HG03108 (cell line): ENCODE data around the gene CALN1.
"Not testable (repeated sequence)": the region's sequence is repeated elsewhere in the genome, so short reads cannot be mapped to it uniquely, and the experiment has no call there.

Source experiments
- ATAC-seq: cut with Tn5 transposase; IDR thresholded peaks from one replicate; pipeline ENCODE4 v1.9.1; 2021; ENCODE audit warnings: moderate library complexity; ENCODE audit not compliant: unreplicated experiment

The CALN1 gene

DNA sequence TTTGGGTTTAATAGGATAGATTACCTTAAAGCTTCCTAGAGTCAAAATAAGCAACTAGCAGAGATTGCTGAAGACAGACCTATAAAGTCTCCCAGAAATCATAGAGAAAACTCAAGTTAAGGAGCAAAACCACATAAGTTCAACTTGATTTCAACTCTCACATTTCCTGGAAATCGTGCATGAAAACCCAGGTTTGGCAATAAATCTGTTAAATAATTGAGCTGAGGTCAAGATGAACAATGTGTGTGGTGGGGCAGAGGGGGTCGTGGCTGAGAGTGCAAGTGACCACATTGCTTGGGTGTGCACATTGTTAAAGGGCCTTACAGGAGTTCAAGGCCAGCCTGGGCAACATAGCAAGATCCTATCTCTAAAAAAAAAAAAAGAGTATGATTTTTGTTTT, 643.7 kb downstream of the CALN1 start:
- ATAC-seq: no peak

- no peak for ATAC-seq
These were observed 646.1 kb downstream of the CALN1 start for GRCh38 chr7:71766016-71766415.

DNA sequence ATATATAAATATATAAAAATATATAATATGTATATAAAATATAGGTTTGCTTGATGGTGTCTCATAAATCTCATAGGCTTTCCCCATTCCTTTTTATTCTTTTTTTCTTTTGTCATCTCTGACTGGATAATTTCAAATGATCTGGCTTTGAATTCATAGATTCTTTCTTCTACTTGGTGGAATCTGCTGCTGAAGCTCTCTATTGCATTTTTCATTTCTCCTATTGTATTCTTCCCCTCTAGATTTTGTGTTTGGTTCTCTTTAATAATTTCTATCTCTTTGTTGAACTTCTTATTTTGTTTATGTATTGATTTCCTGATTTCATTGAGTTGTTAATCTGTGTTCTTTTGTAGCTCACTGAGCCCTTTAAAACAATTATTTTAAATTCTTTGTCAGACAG, 650.8 kb downstream of the CALN1 start:
- no peak for ATAC-seq

- ATAC-seq: no peak
These were observed 657.3 kb downstream of the CALN1 start for GRCh38 chr7:71754828-71755227.

- no peak for ATAC-seq
These were observed 658.0 kb downstream of the CALN1 start for GRCh38 chr7:71753956-71754664.

- ATAC-seq: no peak
These were observed 658.9 kb downstream of the CALN1 start for GRCh38 chr7:71753236-71753635.

DNA sequence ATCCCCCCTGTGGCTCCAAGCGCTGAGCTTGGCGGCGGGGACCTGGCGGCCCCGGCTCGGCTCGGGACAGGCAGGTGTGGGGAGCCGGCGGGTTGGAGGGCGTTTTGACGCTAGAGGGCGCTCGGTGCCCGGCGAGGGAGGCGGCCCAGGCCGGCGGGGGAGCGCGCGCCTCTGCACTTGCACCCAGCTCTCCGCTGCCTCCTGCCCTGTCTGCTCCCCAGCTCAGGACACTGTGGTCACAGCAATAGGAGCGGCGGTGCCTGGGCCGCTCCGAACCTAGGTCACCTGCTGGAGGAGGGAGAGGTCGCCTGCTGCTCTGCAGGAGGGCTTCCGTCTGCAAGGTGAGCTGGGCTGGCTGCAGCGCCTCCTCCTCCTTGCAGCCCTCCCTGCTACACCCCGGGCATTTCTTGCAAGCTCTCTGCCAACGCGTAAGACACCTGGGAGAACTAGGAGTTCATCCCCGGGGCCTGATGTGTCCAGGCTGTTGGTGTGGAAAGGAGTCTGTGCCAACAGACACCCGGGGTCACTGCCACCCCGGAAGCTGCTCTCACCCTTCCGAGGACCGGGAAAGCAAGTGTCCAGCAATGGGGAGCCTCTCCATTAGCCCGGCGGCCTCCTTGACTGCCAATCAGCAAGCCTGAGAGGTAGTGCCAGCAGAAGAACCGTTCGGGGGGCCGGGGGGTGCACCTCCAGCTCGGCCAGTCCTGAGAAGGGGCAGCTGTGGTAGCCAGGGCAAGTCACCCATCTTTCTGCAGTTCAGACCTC, 659.8 kb downstream of the CALN1 start:
- no peak for ATAC-seq

DNA sequence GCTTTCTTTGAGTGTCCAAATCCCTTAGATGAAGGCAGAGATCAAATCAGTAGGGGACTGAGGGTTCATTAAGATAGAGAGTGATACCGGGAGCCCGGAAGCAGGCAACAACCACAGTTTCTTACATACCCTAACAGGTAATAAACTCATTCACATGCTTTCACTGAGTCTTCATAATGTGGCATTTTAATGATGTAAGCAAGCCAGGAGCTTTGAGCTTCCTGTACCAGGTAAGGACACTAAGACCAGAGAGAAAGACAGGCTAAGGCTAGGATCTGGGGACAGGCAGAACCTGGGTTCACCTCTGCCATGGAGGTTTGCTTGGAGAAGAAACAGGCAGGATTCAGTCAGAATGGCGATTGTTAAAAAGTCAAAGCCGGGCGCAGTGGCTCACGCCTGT, 661.8 kb downstream of the CALN1 start:
- ATAC-seq: no peak

- ATAC-seq: no peak
These were observed 666.1 kb downstream of the CALN1 start for GRCh38 chr7:71746006-71746405.

GRCh38 chr7:71740174-71740560, 672.0 kb downstream of the CALN1 start:
- no peak for ATAC-seq

- ATAC-seq: no peak
These were observed 672.5 kb downstream of the CALN1 start for GRCh38 chr7:71739520-71740173.

GRCh38 chr7:71737931-71738540, 674.1 kb downstream of the CALN1 start:
- ATAC-seq: not testable (repeated sequence)

DNA sequence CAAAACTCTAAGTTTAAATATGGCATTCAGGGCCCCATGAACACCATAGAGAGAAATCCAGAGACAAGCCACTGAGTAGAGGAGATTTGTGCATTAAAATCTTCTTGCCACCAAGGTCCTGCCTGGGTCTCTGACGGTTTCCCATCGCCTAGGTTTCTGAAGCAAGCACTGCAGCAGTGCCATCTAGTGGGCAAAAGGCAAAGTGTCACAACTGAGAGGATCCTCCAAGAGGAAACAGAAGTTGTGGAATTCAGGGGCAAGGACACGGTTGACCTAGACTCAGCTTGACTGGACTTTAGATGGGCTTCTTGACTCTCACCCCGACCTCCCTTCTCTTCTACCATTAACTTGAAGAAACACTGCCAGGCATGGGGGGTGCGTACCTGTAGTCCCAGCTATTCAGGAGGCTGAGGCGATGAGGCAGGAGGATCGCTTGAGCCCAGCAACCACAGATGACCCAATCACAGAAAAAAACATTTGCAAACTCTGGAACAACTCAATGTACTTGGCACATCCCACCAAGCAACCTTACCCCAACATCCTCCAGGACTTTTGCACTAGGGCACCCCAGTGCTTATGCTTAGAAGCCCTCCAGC, 676.1 kb downstream of the CALN1 start:
- ATAC-seq: no peak

DNA sequence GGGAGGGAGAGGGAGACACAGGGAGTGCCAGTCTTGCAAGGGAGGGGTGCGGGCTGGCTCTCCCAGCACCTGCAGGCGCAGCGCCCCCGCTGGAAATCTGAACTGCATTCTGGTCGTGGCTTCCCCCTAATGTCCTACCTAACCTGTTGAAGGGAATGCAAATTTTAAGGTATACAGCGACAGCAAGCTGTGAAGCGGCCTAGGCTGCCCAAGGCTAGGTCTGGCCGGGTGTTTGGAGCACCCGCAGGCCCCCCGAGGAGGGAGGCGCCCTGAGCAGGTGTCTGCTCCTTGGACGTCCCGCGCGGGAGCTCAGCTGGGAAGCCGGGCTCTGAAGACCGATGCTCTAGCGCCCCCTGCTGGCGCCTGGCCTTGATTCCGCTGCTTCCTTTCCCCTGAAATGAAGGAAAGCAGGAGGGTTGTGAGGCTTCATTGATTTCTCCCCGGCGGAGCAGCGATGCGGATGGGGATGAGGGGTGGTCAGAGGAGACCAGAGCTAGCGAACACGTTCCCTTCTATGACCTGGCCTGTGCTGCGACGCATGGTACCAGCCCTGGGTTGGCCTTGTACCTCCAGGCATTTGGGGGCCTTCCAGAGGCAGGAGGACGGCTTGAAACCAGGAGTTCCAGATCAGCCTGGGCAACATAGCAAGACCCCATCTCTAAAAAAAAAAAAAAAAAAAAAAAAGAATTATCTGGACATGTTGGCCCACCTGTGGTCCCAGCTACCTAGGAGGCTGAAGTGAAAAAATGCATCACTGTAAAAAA, 678.8 kb downstream of the CALN1 start:
- no peak for ATAC-seq

GRCh38 chr7:71731740-71732139, 680.4 kb downstream of the CALN1 start:
- no peak for ATAC-seq
